BE2C (cell line): Measurements from ENCODE around the gene OPCML.

Experiments used
- DNase-seq: peaks from one replicate; pipeline ENCODE4 v3.0.0-alpha.2; 2020
- H3K27me3 ChIP-seq: fragments of 250-450 bp; sonication (Bioruptor Pico); 2 replicates; pipeline ENCODE4 v1.5.1; 2020; ENCODE audit warnings: mild to moderate bottlenecking
- H3K36me3 ChIP-seq: fragments of 250-450 bp; sonication (Bioruptor Pico); 2 replicates; pipeline ENCODE4 v1.5.1; 2020; ENCODE audit warnings: mild to moderate bottlenecking
- H3K4me1 ChIP-seq: fragments of 250-450 bp; sonication (Bioruptor Pico); 2 replicates; pipeline ENCODE4 v1.5.1; 2020
- H3K4me3 ChIP-seq: 2 replicates; pipeline ENCODE4 v1.5.1; 2011; ENCODE audit warnings: low read depth, low read length
- H3K9me3 ChIP-seq: fragments of 250-450 bp; sonication (Bioruptor Pico); 2 replicates; pipeline ENCODE4 v1.5.1; 2020
- CTCF ChIP-seq: IDR thresholded peaks from 2 replicates; pipeline ENCODE4 v1.5.1; 2012; ENCODE audit warnings: mild to moderate bottlenecking, low read depth, low read length

OPCML gene

GRCh38 chr11:133053124-133053776 lies 479.1 kb downstream of the OPCML start:
- no peak for TF ChIP-seq CTCF
- Histone ChIP-seq H3K27me3 (no peaks in the 10 kb centered on the region), H3K4me3 (no peak overlapping the region), H3K4me1 (no peaks in the 10 kb centered on the region), H3K36me3 (no peaks in the 10 kb centered on the region), H3K9me3 (no peaks in the 10 kb centered on the region)
- DNase-seq, result no peak

GRCh38 chr11:133052537-133052936 lies 479.8 kb downstream of the OPCML start:
- Histone ChIP-seq H3K4me1 (no peaks in the 10 kb centered on the region), H3K4me3 (no peak overlapping the region), H3K9me3 (no peaks in the 10 kb centered on the region), H3K27me3 (no peaks in the 10 kb centered on the region), H3K36me3 (no peaks in the 10 kb centered on the region)
- no peak for DNase-seq
- no peak for TF ChIP-seq CTCF

- Histone ChIP-seq H3K4me3 (no peak overlapping the region), H3K36me3 (no peaks in the 10 kb centered on the region), H3K9me3 (no peaks in the 10 kb centered on the region), H3K4me1 (no peaks in the 10 kb centered on the region), H3K27me3 (no peaks in the 10 kb centered on the region)
- no peak for TF ChIP-seq CTCF
- no peak for DNase-seq
These were observed 482.9 kb downstream of the OPCML start for GRCh38 chr11:133049244-133050019.

GRCh38 chr11:133048270-133048669 lies 484.0 kb downstream of the OPCML start:
- no peaks in the 10 kb centered on the region for H3K9me3 ChIP-seq
- no peak overlapping the region for H3K4me3 ChIP-seq
- no peaks in the 10 kb centered on the region for H3K27me3 ChIP-seq
- no peak for TF ChIP-seq CTCF
- H3K4me1 ChIP-seq, result no peaks in the 10 kb centered on the region
- no peaks in the 10 kb centered on the region for H3K36me3 ChIP-seq
- DNase-seq, result no peak

- H3K9me3 ChIP-seq, result no peaks in the 10 kb centered on the region
- TF ChIP-seq CTCF, result no peak
- no peak for DNase-seq
- H3K4me3 ChIP-seq, result no peak overlapping the region
- no peaks in the 10 kb centered on the region for H3K4me1 ChIP-seq
- H3K36me3 ChIP-seq, result no peaks in the 10 kb centered on the region
- no peaks in the 10 kb centered on the region for H3K27me3 ChIP-seq
These were observed 484.6 kb downstream of the OPCML start for GRCh38 chr11:133047771-133048115.
